ENCODE measurements around the gene SPC24. TPM values are rescaled to one million over a fixed set of nuclear protein-coding genes. Genes with fewer than 3 reads are reported as not detected.

Gene SPC24
- total and polyA plus RNA-seq, 2 donors (not counting 1 experiment from before 2014, with no cell fraction given): 0.12 to 0.15 TPM

GRCh38 chr19:11096210-11096841, 59.3 kb downstream of the SPC24 start:
- Histone ChIP-seq H4K20me1 (ENCODE audit: control insufficient read depth, insufficient read depth, low read length, poor library complexity, severe bottlenecking) (no peaks in the 10 kb centered on the region), H3K9me3 (ENCODE audit: control extremely low read depth in 1 of 3, control insufficient read depth in 2 of 3, insufficient read depth in 1 of 3, low read length in 2 of 3) (peaks cover 0 to 67% (median 25%) of the 10 kb centered on the region in 3 donors), H3K79me2 (ENCODE audit: control insufficient read depth, insufficient read depth, low read length) (peaks cover 11% of the 10 kb centered on the region), H3K4me1 (ENCODE audit: control insufficient read depth in 2 of 2, insufficient read depth in 2 of 2, low read length in 2 of 2) (peaks cover 41 to 52% of the 10 kb centered on the region in 2 donors), H2AFZ (ENCODE audit: insufficient read depth, low read depth, low read length, poor library complexity, severe bottlenecking) (no peak overlapping the region), H3K4me3 (ENCODE audit: control extremely low read depth in 1 of 5, extremely low read depth in 1 of 5, insufficient read depth in 1 of 5, low read depth in 2 of 5, low read length in 4 of 5) (no peak overlapping the region), H3K27me3 (replicated peaks in 1 of 4; ENCODE audit: control extremely low read depth in 1 of 4, control insufficient read depth in 3 of 4, insufficient read depth in 4 of 4, low read length in 3 of 4) (peaks cover 0 to 44% (median 13%) of the 10 kb centered on the region in 4 experiments), H3K9ac (ENCODE audit: low read length) (no peak overlapping the region), H3K27ac (ENCODE audit: low read length in 2 of 2) (no peak overlapping the region), H3K4me2 (replicated peaks; ENCODE audit: low read depth, low read length, poor library complexity, severe bottlenecking) (peak overlapping the region; percentile 54), H3K36me3 (replicated peaks in 1 of 2; ENCODE audit: control extremely low read depth in 1 of 2, control insufficient read depth in 1 of 2, extremely low read depth in 1 of 2, insufficient read depth in 2 of 2, low read length in 1 of 2) (peaks cover 0 to 2% of the 10 kb centered on the region in 2 experiments)
- ATAC-seq (ENCODE audit: low read depth) (peak; percentile 22), DNase-seq (peak; percentile 41)
- peaks cover 2% of the 10 kb centered on the region for H3K9me3 Mint-ChIP-seq (ENCODE audit: insufficient read depth)
- intact Hi-C loops (cut with micrococcal nuclease): loop anchor here (2.0 kb wide), 1 partner anchor 34 kb away; no protein-coding TSS in a partner anchor
- H3K4me1 Mint-ChIP-seq: peaks cover 30% of the 10 kb centered on the region
- peak overlapping the region; percentile 12 for H3K4me3 Mint-ChIP-seq
- no peak for TF ChIP-seq EZH2 (IDR thresholded peaks at IDR 0.05; ENCODE audit: borderline replicate concordance, insufficient read depth, low read depth, low read length, poor library complexity, severe bottlenecking)
- no peak for TF ChIP-seq CTCF (IDR thresholded peaks at IDR 0.05)
- 78% methylated on average over 7 of the region's 10 CpGs for WGBS (ENCODE audit: insufficient coverage)
- peaks cover 19% of the 10 kb centered on the region for H3K27me3 Mint-ChIP-seq
- CTCF ChIA-PET: interaction anchor here (1.1 to 2.2 kb wide), 4 partner anchors 30 to 61 kb away, joined by 3 to 7 read pairs (median 3); no protein-coding TSS in a partner anchor
- POLR2A ChIA-PET: no interaction called here
- H3K27ac Mint-ChIP-seq: no peak overlapping the region

Other genes starting within 250 kb of the SPC24 start
- gene YIPF2, start 227.1 kb downstream of the SPC24 start, total RNA-seq: 19.8 and 21.9 TPM in 2 replicates
- gene YIPF2, start 227.1 kb downstream of the SPC24 start, polyA plus RNA-seq: 28.1 and 34.8 TPM in 2 replicates
- 24.2 and 26.1 TPM in 2 replicates for gene TIMM29, start 227.0 kb downstream of the SPC24 start, total RNA-seq
- gene TIMM29, start 227.0 kb downstream of the SPC24 start, polyA plus RNA-seq: 8.4 and 8.6 TPM in 2 replicates
- gene SMARCA4, start 194.8 kb downstream of the SPC24 start, total RNA-seq: 82.3 and 82.7 TPM in 2 replicates
- gene SMARCA4, start 194.8 kb downstream of the SPC24 start, polyA plus RNA-seq: 44.9 and 49.7 TPM in 2 replicates
- gene LDLR, start 66.3 kb downstream of the SPC24 start, total RNA-seq: 4.8 and 5.6 TPM in 2 replicates
- gene LDLR, start 66.3 kb downstream of the SPC24 start, polyA plus RNA-seq: 1.8 and 9.5 TPM in 2 replicates
- gene KANK2, start 41.8 kb upstream of the SPC24 start, total RNA-seq: 15.2 and 18.9 TPM in 2 replicates
- gene KANK2, start 41.8 kb upstream of the SPC24 start, polyA plus RNA-seq: 0.54 and 0.92 TPM in 2 replicates
- gene ANGPTL8, start 83.8 kb upstream of the SPC24 start, total RNA-seq: not detected in 2 replicates
- not detected in 2 replicates for gene ANGPTL8, start 83.8 kb upstream of the SPC24 start, polyA plus RNA-seq
- gene DOCK6, start 106.7 kb upstream of the SPC24 start, total RNA-seq: 11.9 and 14.8 TPM in 2 replicates
- 3.0 and 5.3 TPM in 2 replicates for gene DOCK6, start 106.7 kb upstream of the SPC24 start, polyA plus RNA-seq
- not detected in 2 replicates for gene TSPAN16, start 140.4 kb upstream of the SPC24 start, total RNA-seq
- not detected in 2 replicates for gene TSPAN16, start 140.4 kb upstream of the SPC24 start, polyA plus RNA-seq
- 8.9 TPM in 2 replicates for gene RAB3D, start 183.9 kb upstream of the SPC24 start, total RNA-seq
- 5.3 and 5.4 TPM in 2 replicates for gene RAB3D, start 183.9 kb upstream of the SPC24 start, polyA plus RNA-seq
- gene TMEM205, start 190.5 kb upstream of the SPC24 start, total RNA-seq: 48.5 and 53.4 TPM in 2 replicates
- 130 and 152 TPM in 2 replicates for gene TMEM205, start 190.5 kb upstream of the SPC24 start, polyA plus RNA-seq
- gene CCDC159, start 190.7 kb upstream of the SPC24 start, total RNA-seq: 56.0 and 57.5 TPM in 2 replicates
- 128 and 146 TPM in 2 replicates for gene CCDC159, start 190.7 kb upstream of the SPC24 start, polyA plus RNA-seq
- 3.8 and 4.5 TPM in 2 replicates for gene PLPPR2, start 199.7 kb upstream of the SPC24 start, total RNA-seq
- 11.1 and 11.5 TPM in 2 replicates for gene PLPPR2, start 199.7 kb upstream of the SPC24 start, polyA plus RNA-seq
- gene SWSAP1, start 218.9 kb upstream of the SPC24 start, total RNA-seq: 5.0 TPM in 2 replicates
- 6.4 and 7.6 TPM in 2 replicates for gene SWSAP1, start 218.9 kb upstream of the SPC24 start, polyA plus RNA-seq
- 6.4 and 9.4 TPM in 2 replicates for gene EPOR, start 228.5 kb upstream of the SPC24 start, total RNA-seq
- 12.7 and 13.8 TPM in 2 replicates for gene EPOR, start 228.5 kb upstream of the SPC24 start, polyA plus RNA-seq

Measured in B cell (primary cell).